HuH-7.5 (cell line): ENCODE measurements around the gene AHDC1.
"Not testable (repeated sequence)": the region's sequence is repeated elsewhere in the genome, so short reads cannot be mapped to it uniquely, and the experiment has no call there.

ENCODE experiments used
- DNase-seq: peaks from one replicate; pipeline ENCODE4 v3.0.0; 2011; ENCODE audit warnings: low spot score

AHDC1 gene

GRCh38 chr1:27632387-27633297 is 28.7 kb upstream of the AHDC1 start:
- no peak for DNase-seq

GRCh38 chr1:27630859-27631491 is 27.0 kb upstream of the AHDC1 start:
- DNase-seq: no peak

- no peak for DNase-seq
These were observed 24.8 kb upstream of the AHDC1 start for GRCh38 chr1:27628712-27629111.

GRCh38 chr1:27627733-27628132 is 23.8 kb upstream of the AHDC1 start:
- DNase-seq: not testable (repeated sequence)

GRCh38 chr1:27627061-27627460 is 23.1 kb upstream of the AHDC1 start:
- DNase-seq: no peak

GRCh38 chr1:27626031-27626935 is 22.3 kb upstream of the AHDC1 start:
- no peak for DNase-seq

- no peak for DNase-seq
These were observed 20.7 kb upstream of the AHDC1 start for GRCh38 chr1:27624467-27625178.

- DNase-seq: no peak
These were observed 19.6 kb upstream of the AHDC1 start for GRCh38 chr1:27623327-27624212.

- DNase-seq: no peak
These were observed 18.9 kb upstream of the AHDC1 start for GRCh38 chr1:27622828-27623227.

- no peak for DNase-seq
These were observed 17.3 kb upstream of the AHDC1 start for GRCh38 chr1:27621051-27621920.

- DNase-seq: not testable (repeated sequence)
These were observed 16.0 kb upstream of the AHDC1 start for GRCh38 chr1:27619782-27620438.

GRCh38 chr1:27618341-27619082 is 14.6 kb upstream of the AHDC1 start:
- DNase-seq: no peak

- no peak for DNase-seq
These were observed 13.5 kb upstream of the AHDC1 start for GRCh38 chr1:27617420-27617819.

- no peak for DNase-seq
These were observed 12.5 kb upstream of the AHDC1 start for GRCh38 chr1:27616441-27616840.

GRCh38 chr1:27615346-27616192 is 11.6 kb upstream of the AHDC1 start:
- no peak for DNase-seq

GRCh38 chr1:27614625-27615344 is 10.8 kb upstream of the AHDC1 start:
- no peak for DNase-seq
